Gastroesophageal sphincter (tissue), 4 donors: ENCODE data around the gene REEP1. TPM values are rescaled to one million over a fixed set of nuclear protein-coding genes. Genes with fewer than 3 reads are reported as not detected.

Source experiments
- ATAC-seq: fragments of 150-250 bp; one replicate; pipeline ENCODE4 v1.9.1; 2016; ENCODE audit warnings: mild to moderate bottlenecking, moderate library complexity
- H3K27ac ChIP-seq, 4 donors: fragments of 200-600 bp; sonication (generic) in 3 of 4; 1 replicate in 3 of 4; 2 replicates in 1 of 4; pipeline ENCODE4 v1.5.1; 2016 to 2019
- H3K27me3 ChIP-seq: fragments of 200-600 bp; sonication (generic); one replicate; pipeline ENCODE4 v1.5.1; 2019
- H3K36me3 ChIP-seq, 2 donors: fragments of 200-600 bp; sonication (generic); one replicate each; pipeline ENCODE4 v1.5.1; 2019; ENCODE audit warnings: control low read depth in 1 of 2
- H3K4me1 ChIP-seq, 3 donors: fragments of 200-600 bp; sonication (generic); 1 replicate in 2 of 3; 2 replicates in 1 of 3; pipeline ENCODE4 v1.5.1; 2016 to 2019; ENCODE audit warnings: control low read depth in 2 of 3
- H3K4me3 ChIP-seq, 2 donors: fragments of 200-600 bp; sonication (generic); one replicate each; pipeline ENCODE4 v1.5.1; 2019; ENCODE audit warnings: mild to moderate bottlenecking in 1 of 2, moderate library complexity in 1 of 2
- H3K9me3 ChIP-seq, 3 donors: fragments of 200-600 bp; sonication (generic); one replicate each; pipeline ENCODE4 v1.5.1; 2017 to 2019; ENCODE audit warnings: control low read depth in 2 of 3
- EP300 ChIP-seq: sonication (generic); formaldehyde crosslinking; IDR thresholded peaks from one replicate; pipeline ENCODE4 v1.6.1; 2017; ENCODE audit warnings: antibody characterized with exemption, mild to moderate bottlenecking
- POLR2A ChIP-seq, 2 donors: fragments of 450-650 bp; IDR thresholded peaks; one replicate each; pipeline ENCODE4 v1.6.1; 2017; ENCODE audit warnings: antibody characterized with exemption in 2 of 2, mild to moderate bottlenecking in 2 of 2, moderate library complexity in 1 of 2
- POLR2AphosphoS5 ChIP-seq: sonication (generic); formaldehyde crosslinking; IDR thresholded peaks from one replicate; pipeline ENCODE4 v1.6.1; 2017; ENCODE audit warnings: antibody characterized with exemption
- WGBS, 2 donors: methylation state at CpG; one replicate each; pipeline ENCODE4 v1.1.5; 2018; ENCODE audit warnings: low coverage in 1 of 2; 5-methylcytosine and 5-hydroxymethylcytosine counted together
- total RNA-seq, 4 donors: library from RNA; depleted of rRNA; stranded (reverse); fragments of >200 nt; gene quantifications; one replicate each; pipeline ENCODE4 v1.1.0, GENCODE V29; 2016
- TF ChIP-seq, protein P1 (sequence below), 4 experiments: fragments of 200-600 bp in 2 of 4; fragments of 450-650 bp in 2 of 4; sonication (generic) in 1 of 4; IDR thresholded peaks; one replicate each; pipeline ENCODE4 v1.5.1; 2017 to 2019; ENCODE audit warnings: antibody characterized with exemption in 4 of 4, mild to moderate bottlenecking in 2 of 4, moderate library complexity in 2 of 4

The REEP1 gene
- total RNA-seq, 4 donors from 2014 or later = 22.9 to 107 (median 70.7) TPM

DNA sequence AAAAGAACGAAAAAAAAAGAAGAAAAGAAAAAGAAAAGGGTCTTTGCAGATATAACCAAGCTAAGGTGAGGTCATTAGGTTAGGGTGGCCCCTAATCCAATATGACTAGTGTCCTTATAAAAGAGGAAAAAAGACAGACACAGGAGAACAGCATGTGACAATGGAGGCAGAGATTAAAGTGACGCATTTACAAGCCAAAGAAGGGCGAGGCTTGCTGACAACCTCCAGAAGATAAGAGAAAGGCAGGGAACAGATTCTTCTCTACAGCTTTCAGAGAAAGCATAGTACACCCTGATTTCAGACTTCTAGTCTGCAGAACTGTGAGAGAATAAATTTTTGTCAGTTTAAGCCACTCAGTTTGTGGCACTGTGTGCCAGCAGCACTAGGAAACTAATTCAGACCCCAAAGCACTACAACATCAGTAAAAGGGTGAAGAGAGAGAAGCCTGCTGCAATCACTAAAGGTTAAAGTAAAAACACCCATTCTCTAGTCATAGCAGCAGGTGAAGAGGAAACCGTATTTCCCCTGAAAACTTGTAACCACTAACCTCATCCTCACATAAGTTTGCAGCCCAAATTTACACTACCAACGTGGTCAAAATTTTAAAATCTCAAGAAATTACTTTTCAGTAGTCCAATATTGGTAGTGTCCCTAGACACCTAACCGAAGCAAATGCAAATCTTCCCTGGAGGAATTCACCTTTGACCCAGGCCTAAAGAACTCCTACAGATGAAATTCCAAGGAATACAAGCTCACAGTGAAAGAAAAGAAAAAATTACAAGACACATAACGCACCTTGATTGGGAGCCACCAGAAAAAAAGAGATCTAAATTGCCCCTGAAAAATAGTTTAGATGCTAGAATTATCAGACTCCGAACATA, 17.5 kb downstream of the REEP1 start:
- H3K4me3 ChIP-seq = no peak overlapping the region
- ATAC-seq = no peak
- TF ChIP-seq POLR2AphosphoS5 (no peak), EP300 (no peak), POLR2A (IDR thresholded peaks at IDR 0.05) (no peak)
- TF ChIP-seq, protein P1, sequence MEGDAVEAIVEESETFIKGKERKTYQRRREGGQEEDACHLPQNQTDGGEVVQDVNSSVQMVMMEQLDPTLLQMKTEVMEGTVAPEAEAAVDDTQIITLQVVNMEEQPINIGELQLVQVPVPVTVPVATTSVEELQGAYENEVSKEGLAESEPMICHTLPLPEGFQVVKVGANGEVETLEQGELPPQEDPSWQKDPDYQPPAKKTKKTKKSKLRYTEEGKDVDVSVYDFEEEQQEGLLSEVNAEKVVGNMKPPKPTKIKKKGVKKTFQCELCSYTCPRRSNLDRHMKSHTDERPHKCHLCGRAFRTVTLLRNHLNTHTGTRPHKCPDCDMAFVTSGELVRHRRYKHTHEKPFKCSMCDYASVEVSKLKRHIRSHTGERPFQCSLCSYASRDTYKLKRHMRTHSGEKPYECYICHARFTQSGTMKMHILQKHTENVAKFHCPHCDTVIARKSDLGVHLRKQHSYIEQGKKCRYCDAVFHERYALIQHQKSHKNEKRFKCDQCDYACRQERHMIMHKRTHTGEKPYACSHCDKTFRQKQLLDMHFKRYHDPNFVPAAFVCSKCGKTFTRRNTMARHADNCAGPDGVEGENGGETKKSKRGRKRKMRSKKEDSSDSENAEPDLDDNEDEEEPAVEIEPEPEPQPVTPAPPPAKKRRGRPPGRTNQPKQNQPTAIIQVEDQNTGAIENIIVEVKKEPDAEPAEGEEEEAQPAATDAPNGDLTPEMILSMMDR (IDR thresholded peaks at IDR 0.05) = no peak
- H3K4me1 ChIP-seq = no peaks in the 10 kb centered on the region
- no peaks in the 10 kb centered on the region for H3K36me3 ChIP-seq
- H3K9me3 ChIP-seq = no peaks in the 10 kb centered on the region
- H3K27me3 ChIP-seq = no peaks in the 10 kb centered on the region
- 70 to 88% methylated on average over 6 to 8 of the region's 8 CpGs for WGBS, 2 donors
- H3K27ac ChIP-seq = no peak overlapping the region

GRCh38 chr2:86315084-86315483, 22.3 kb downstream of the REEP1 start:
- Histone ChIP-seq H3K27ac (peak overlapping the region in 1 of 4 donors; percentile 53), H3K27me3 (no peaks in the 10 kb centered on the region), H3K9me3 (no peaks in the 10 kb centered on the region), H3K4me3 (no peak overlapping the region), H3K4me1 (peaks cover 0 to 39% (median 0%) of the 10 kb centered on the region in 3 donors), H3K36me3 (no peaks in the 10 kb centered on the region)
- TF ChIP-seq EP300 (no peak), POLR2A (IDR thresholded peaks at IDR 0.05) (no peak), POLR2AphosphoS5 (no peak)
- TF ChIP-seq, protein P1 (IDR thresholded peaks at IDR 0.05) = no peak
- WGBS, 2 donors = 58 to 100% methylated on average over 1 to 2 of the region's 6 CpGs
- ATAC-seq = no peak

DNA sequence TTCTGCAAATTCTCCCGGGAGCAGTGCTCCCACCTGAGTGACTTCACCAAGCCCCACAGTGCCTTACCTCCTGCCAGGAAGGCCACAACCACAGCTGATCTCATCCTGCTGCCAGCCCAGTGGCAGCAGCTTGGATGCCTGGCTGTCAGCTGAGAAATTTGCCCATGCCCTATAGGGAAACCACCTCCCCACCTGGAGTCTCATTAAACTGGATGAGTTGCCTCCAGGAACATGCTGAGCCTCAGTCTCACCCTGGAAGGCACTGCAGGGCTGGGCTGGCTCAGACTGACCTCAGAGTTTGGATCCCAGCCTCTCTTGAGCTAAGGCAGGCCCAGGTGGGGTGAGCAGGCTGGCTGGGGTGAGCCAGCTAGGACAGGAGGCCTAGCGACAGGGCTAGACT, 23.3 kb downstream of the REEP1 start:
- Histone ChIP-seq H3K27me3 (no peaks in the 10 kb centered on the region), H3K36me3 (no peaks in the 10 kb centered on the region), H3K9me3 (no peaks in the 10 kb centered on the region), H3K4me1 (peaks cover 0 to 49% (median under 1%) of the 10 kb centered on the region in 3 donors), H3K4me3 (no peak overlapping the region), H3K27ac (peak overlapping the region in 2 of 4 donors; percentile 29 to 53)
- peak; percentile 70 for ATAC-seq
- WGBS, 2 donors = 40 to 60% methylated on average over 1 of the region's 2 CpGs
- TF ChIP-seq POLR2A (IDR thresholded peaks at IDR 0.05) (no peak), EP300 (no peak), POLR2AphosphoS5 (no peak)
- TF ChIP-seq, protein P1 (IDR thresholded peaks at IDR 0.05) = no peak

GRCh38 chr2:86313341-86313740, 24.1 kb downstream of the REEP1 start:
- TF ChIP-seq, protein P1 (IDR thresholded peaks at IDR 0.05) = no peak
- TF ChIP-seq POLR2A (IDR thresholded peaks at IDR 0.05) = no peak
- peak overlapping the region in 1 of 4 donors; percentile 53 for H3K27ac ChIP-seq
- H3K4me3 ChIP-seq = no peak overlapping the region
- H3K9me3 ChIP-seq = no peaks in the 10 kb centered on the region
- ATAC-seq = no peak
- H3K4me1 ChIP-seq = peaks cover 0 to 57% (median 4%) of the 10 kb centered on the region in 3 donors
- H3K27me3 ChIP-seq = no peaks in the 10 kb centered on the region
- 100% methylated on average over 1 of the region's 2 CpGs; no CpG with 5 or more reads in 1 of the 2 donors for WGBS, 2 donors
- no peaks in the 10 kb centered on the region for H3K36me3 ChIP-seq

- ATAC-seq = no peak
- TF ChIP-seq, protein P1 (IDR thresholded peaks at IDR 0.05) = no peak
- TF ChIP-seq POLR2A (IDR thresholded peaks at IDR 0.05) (no peak), EP300 (no peak), POLR2AphosphoS5 (no peak)
- Histone ChIP-seq H3K4me3 (no peak overlapping the region), H3K36me3 (no peaks in the 10 kb centered on the region), H3K27me3 (no peaks in the 10 kb centered on the region), H3K27ac (peak overlapping the region in 2 of 4 donors; percentile 68 to 70), H3K9me3 (no peaks in the 10 kb centered on the region), H3K4me1 (peaks cover 0 to 68% (median 4%) of the 10 kb centered on the region in 3 donors)
- WGBS, 2 donors = 93 to 100% methylated on average over 3 to 4 of the region's 4 CpGs
Measured at GRCh38 chr2:86311879-86312278, 25.5 kb downstream of the REEP1 start.
